Tibial nerve (tissue), 4 donors: ENCODE results near the gene DHRS1. TPM values are rescaled to one million over a fixed set of nuclear protein-coding genes. Genes with fewer than 3 reads are reported as not detected.

ENCODE experiments used
- DNase-seq, 2 donors: peaks; one replicate each; pipeline ENCODE4 v3.0.0-alpha.2; 2019; ENCODE audit warnings: low spot score in 2 of 2
- H3K27ac ChIP-seq, 4 donors: fragments of 200-600 bp; sonication (generic) in 3 of 4; one replicate each; pipeline ENCODE4 v1.5.1; 2017 to 2019; ENCODE audit warnings: mild to moderate bottlenecking in 1 of 4
- H3K27me3 ChIP-seq, 2 donors: fragments of 200-600 bp; sonication (generic) in 1 of 2; one replicate each; pipeline versions ENCODE4 v1.5.1 to v1.6.0; 2017 to 2019
- H3K36me3 ChIP-seq, 3 donors: fragments of 200-600 bp; sonication (generic); one replicate each; pipeline ENCODE4 v1.5.1; 2018 to 2019
- H3K4me1 ChIP-seq, 4 donors: fragments of 200-600 bp; sonication (generic) in 3 of 4; one replicate each; pipeline ENCODE4 v1.5.1; 2017 to 2019
- H3K4me3 ChIP-seq, 4 donors: fragments of 200-600 bp; sonication (generic) in 3 of 4; one replicate each; pipeline ENCODE4 v1.5.1; 2017 to 2019; ENCODE audit warnings: mild to moderate bottlenecking in 1 of 4, moderate library complexity in 1 of 4
- H3K9me3 ChIP-seq, 4 donors: fragments of 200-600 bp; sonication (generic) in 3 of 4; one replicate each; pipeline ENCODE4 v1.5.1; 2017 to 2019
- EP300 ChIP-seq, 2 donors: sonication (generic); formaldehyde crosslinking; IDR thresholded peaks; one replicate each; pipeline ENCODE4 v1.6.1; 2017; ENCODE audit warnings: antibody characterized with exemption in 2 of 2, mild to moderate bottlenecking in 1 of 2
- POLR2A ChIP-seq, 2 donors: fragments of 450-650 bp; IDR thresholded peaks; one replicate each; pipeline ENCODE4 v1.6.1; 2017; ENCODE audit warnings: antibody characterized with exemption in 2 of 2, mild to moderate bottlenecking in 2 of 2, moderate library complexity in 2 of 2
- WGBS, 2 donors: methylation state at CpG; one replicate each; pipeline ENCODE4 v1.1.5; 2018; 5-methylcytosine and 5-hydroxymethylcytosine counted together
- total RNA-seq, 4 donors: library from RNA; depleted of rRNA; stranded (reverse); fragments of >200 nt; gene quantifications; one replicate each; pipeline ENCODE4 v1.1.0, GENCODE V29; 2016
- TF ChIP-seq, protein P1 (sequence below), 5 experiments: fragments of 200-600 bp in 3 of 5; fragments of 450-650 bp in 2 of 5; sonication (generic) in 3 of 5; IDR thresholded peaks; one replicate each; pipeline ENCODE4 v1.5.1; 2016 to 2019; ENCODE audit warnings: antibody characterized with exemption in 5 of 5, mild to moderate bottlenecking in 3 of 5, moderate library complexity in 2 of 5

The DHRS1 gene
- total RNA-seq, 4 donors from 2014 or later, result 15.7 to 43.5 (median 22.6) TPM

DNA sequence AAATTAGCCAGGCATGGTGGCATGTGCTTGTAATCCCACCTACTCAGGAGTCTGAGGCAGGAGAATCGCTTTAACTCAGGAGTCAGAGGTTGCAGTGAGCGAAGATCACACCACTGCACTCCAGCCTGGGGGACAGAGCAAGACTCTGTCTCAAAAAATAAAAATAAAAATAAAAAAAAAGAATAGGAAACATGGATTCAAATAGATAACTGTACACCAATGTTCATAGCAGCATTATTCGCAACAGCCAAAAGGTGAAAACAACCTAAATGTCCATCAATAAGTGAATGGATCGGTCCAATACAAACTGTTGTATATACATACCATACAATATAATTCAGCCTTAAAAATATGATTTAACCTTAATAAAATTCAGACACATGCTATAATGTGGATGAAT, 43.3 kb upstream of the DHRS1 start:
- Histone ChIP-seq H3K4me1 (peaks cover 0 to 17% (median 3%) of the 10 kb centered on the region in 4 donors), H3K36me3 (no peaks in the 10 kb centered on the region), H3K9me3 (no peaks in the 10 kb centered on the region), H3K4me3 (no peak overlapping the region), H3K27me3 (peaks cover 0 to 43% of the 10 kb centered on the region in 2 donors), H3K27ac (no peak overlapping the region)
- WGBS, 2 donors, result 81 to 91% methylated on average over 4 of the region's 4 CpGs
- TF ChIP-seq, protein P1, sequence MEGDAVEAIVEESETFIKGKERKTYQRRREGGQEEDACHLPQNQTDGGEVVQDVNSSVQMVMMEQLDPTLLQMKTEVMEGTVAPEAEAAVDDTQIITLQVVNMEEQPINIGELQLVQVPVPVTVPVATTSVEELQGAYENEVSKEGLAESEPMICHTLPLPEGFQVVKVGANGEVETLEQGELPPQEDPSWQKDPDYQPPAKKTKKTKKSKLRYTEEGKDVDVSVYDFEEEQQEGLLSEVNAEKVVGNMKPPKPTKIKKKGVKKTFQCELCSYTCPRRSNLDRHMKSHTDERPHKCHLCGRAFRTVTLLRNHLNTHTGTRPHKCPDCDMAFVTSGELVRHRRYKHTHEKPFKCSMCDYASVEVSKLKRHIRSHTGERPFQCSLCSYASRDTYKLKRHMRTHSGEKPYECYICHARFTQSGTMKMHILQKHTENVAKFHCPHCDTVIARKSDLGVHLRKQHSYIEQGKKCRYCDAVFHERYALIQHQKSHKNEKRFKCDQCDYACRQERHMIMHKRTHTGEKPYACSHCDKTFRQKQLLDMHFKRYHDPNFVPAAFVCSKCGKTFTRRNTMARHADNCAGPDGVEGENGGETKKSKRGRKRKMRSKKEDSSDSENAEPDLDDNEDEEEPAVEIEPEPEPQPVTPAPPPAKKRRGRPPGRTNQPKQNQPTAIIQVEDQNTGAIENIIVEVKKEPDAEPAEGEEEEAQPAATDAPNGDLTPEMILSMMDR (IDR thresholded peaks at IDR 0.05), result no peak
- TF ChIP-seq POLR2A (IDR thresholded peaks at IDR 0.05) (no peak), EP300 (IDR thresholded peaks at IDR 0.05) (no peak)
- no peak for DNase-seq

DNA sequence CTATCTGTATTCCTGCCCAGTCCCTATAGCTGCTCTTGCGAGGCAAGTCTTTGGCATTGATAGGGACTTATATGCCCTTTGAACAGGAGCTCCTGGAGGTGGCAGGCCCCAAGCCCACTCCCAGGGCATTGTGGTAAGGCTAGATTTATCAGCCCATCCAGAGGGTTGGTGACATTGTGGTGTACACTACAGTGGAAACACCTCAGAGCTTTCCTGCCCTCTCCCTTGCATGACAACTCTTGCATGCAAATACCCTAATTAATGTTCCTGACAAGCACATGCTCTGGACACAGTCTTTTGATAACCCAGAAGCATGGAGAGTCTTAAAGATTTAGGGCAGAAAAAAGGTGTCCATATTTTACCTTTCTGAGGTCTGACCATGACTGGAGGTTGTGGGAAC, 41.0 kb upstream of the DHRS1 start:
- 100% methylated on average over 1 of the region's 1 CpG; no CpG with 5 or more reads in 1 of the 2 donors for WGBS, 2 donors
- DNase-seq, result no peak
- TF ChIP-seq, protein P1 (IDR thresholded peaks at IDR 0.05), result no peak
- no peak for TF ChIP-seq EP300 (IDR thresholded peaks at IDR 0.05)
- TF ChIP-seq POLR2A (IDR thresholded peaks at IDR 0.05), result no peak
- Histone ChIP-seq H3K27me3 (peaks cover 0 to 62% of the 10 kb centered on the region in 2 donors), H3K36me3 (no peaks in the 10 kb centered on the region), H3K27ac (no peak overlapping the region), H3K4me3 (no peak overlapping the region), H3K4me1 (peaks cover 0 to 19% (median 3%) of the 10 kb centered on the region in 4 donors), H3K9me3 (no peaks in the 10 kb centered on the region)

DNA sequence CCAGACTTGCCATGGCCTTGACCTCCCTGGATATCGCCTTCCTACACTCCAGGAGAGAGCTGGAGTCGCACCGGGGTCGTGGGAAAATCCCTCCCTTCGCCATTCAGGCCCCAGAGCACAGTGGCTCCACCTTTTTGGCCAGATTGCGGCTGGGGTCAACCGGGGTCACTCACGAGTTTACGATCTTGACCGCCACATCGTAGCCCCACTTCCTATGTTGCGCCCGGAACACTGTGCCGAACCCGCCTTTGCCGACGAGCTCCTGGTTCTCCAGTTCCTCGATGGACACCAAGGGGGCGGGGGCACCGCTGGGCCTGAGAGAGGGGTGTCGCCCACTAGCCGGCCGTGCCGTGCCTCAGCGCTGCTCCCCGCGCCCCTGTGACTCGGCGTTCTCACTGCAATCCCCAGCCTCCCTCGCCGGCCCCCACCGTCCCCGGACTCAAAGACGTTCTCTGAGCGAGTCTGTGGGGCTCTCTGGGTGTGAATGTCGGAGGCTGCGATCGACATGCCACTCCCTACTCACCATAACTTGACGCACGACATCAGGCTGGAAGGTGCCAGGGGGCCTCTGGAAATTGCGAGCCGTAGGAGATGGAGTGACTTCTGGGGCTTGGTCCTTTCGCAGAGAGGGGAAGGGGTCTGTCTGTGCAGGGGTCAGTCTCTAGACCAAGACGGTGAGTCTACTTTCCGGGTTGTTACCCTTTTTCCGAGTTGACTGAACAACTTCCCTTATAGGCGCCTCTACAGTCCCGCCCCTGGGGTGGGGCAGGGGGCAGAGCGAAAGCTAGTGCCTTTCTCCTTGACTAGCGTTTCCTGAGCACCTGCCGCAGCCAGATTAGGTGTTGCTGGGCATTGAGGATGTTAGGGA, 39.9 kb upstream of the DHRS1 start, which contains the start of gene RIPK3:
Gene RIPK3 (minus strand): TSS at position 708 of the 868 bp plus-strand sequence. CDS start 165 bp downstream, at position 543.
- Histone ChIP-seq H3K4me1 (peaks cover 0 to 28% (median 8%) of the 10 kb centered on the region in 4 donors), H3K27me3 (peaks cover 0 to 68% of the 10 kb centered on the region in 2 donors), H3K36me3 (no peaks in the 10 kb centered on the region), H3K4me3 (peak within 1 kb of the TSS; percentile 21 to 51 (median 37)), H3K27ac (peak within 1 kb of the TSS in 2 of 4 donors; percentile 53 to 62), H3K9me3 (no peaks in the 10 kb centered on the region)
- TF ChIP-seq EP300 (IDR thresholded peaks at IDR 0.05), result no peak
- TF ChIP-seq, protein P1 (IDR thresholded peaks at IDR 0.05), result no peak
- no peak for TF ChIP-seq POLR2A (IDR thresholded peaks at IDR 0.05)
- DNase-seq, result no peak
- WGBS, 2 donors, result 14 to 22% methylated on average over 32 to 45 of the region's 51 CpGs

DNA sequence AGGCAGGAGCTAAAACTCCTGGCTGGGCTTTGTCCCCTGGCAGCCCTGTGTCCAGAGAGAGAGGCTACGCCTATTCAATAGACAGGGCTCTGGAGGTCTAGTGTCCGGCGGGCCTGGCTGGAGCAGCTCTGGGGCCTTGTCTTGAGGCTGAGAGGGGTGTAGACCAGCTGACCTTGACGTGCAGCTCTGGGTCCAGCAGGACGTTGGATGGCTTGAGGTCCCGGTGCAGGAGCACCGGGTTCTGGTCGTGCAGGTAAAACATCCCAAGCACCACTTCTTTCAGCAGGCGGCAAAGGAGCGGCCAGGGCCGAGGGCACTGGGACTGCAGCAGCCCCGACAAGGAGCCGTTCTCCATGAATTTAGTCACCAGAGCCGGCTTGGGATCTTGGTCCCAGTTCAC, 39.3 kb upstream of the DHRS1 start:
- no peaks in the 10 kb centered on the region for H3K36me3 ChIP-seq
- no peak for TF ChIP-seq EP300 (IDR thresholded peaks at IDR 0.05)
- no peak for TF ChIP-seq POLR2A (IDR thresholded peaks at IDR 0.05)
- TF ChIP-seq, protein P1 (IDR thresholded peaks at IDR 0.05), result no peak
- DNase-seq, result no peak
- 79 to 80% methylated on average over 9 to 14 of the region's 14 CpGs for WGBS, 2 donors
- H3K9me3 ChIP-seq, result no peaks in the 10 kb centered on the region
- H3K27ac ChIP-seq, result no peak overlapping the region
- H3K4me1 ChIP-seq, result peaks cover 0 to 35% (median 14%) of the 10 kb centered on the region in 4 donors
- H3K4me3 ChIP-seq, result peak overlapping the region in 2 of 4 donors; percentile 48 to 51
- peaks cover 0 to 68% of the 10 kb centered on the region in 2 donors for H3K27me3 ChIP-seq

DNA sequence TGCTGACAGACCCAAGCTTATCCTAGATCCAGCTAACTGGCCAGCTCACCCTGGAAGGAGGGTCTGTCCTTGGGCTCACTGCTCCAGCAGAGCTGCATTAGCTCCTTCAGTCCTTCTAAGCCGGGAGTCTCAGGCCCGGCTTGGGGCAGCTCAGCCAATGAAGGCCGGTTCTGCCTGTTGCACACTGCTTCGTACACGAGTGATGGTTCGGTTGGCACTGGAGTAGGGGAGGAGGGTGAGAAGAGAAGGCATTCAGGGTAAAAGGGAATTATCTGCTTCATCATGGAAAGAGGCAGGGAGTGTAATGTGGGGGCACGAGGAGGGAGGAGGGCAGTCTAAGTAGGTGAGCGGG, 38.2 kb upstream of the DHRS1 start:
- H3K27ac ChIP-seq, result no peak overlapping the region
- WGBS, 2 donors, result 88 to 93% methylated on average over 8 of the region's 8 CpGs
- no peak overlapping the region for H3K4me3 ChIP-seq
- H3K27me3 ChIP-seq, result peaks cover 0 to 78% of the 10 kb centered on the region in 2 donors
- TF ChIP-seq EP300 (IDR thresholded peaks at IDR 0.05) (no peak), POLR2A (IDR thresholded peaks at IDR 0.05) (no peak)
- TF ChIP-seq, protein P1 (IDR thresholded peaks at IDR 0.05), result no peak
- H3K4me1 ChIP-seq, result peaks cover 0 to 45% (median 24%) of the 10 kb centered on the region in 4 donors
- no peak for DNase-seq
- no peaks in the 10 kb centered on the region for H3K9me3 ChIP-seq
- H3K36me3 ChIP-seq, result no peaks in the 10 kb centered on the region
